Glomerular visceral epithelial cell (primary cell): ENCODE measurements around the gene ZSCAN16.

ENCODE experiments used
- DNase-seq: peaks from one replicate; pipeline ENCODE4 v3.0.0-alpha.2; 2016; ENCODE audit errors: extremely low spot score

Gene ZSCAN16

DNA sequence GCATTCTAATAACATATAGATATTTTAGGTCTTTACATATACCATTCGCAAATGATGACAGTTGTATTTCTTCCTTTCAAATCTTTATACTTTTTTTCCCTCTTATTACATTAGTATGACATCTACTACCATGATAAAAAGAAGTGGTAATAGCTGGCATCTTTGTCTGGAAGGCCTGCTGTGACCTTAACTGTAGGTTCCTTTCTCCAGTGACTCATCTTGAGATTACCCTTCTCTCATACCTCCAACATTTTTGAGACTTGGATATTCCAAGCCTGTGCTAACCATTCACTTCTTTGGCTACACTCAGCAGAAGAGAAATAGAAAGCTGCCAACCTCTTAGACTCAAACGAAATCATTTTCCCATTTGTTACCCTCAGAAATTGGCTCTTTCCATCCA lies 47.6 kb downstream of the ZSCAN16 start:
- no peak for DNase-seq

DNA sequence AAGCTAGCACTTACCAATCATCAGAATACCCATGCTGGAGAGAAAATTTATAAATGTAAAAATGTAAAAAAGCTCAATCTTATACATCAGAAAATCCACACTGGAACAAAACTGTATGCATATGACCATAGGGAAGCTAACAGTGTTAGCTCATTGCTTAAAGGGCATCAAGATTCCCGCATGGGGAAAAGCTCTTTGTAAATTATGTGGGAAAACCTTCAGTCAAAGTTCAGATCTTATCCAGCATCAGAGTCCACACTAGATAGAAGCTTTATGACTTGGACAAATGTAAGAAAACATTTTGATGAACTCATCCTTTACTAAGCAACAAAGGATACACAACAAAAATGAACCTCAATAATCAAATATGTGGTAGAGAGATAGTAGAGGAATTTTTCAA lies 52.0 kb downstream of the ZSCAN16 start:
- DNase-seq = no peak
